ENCODE results near the gene PIGL.
"Not testable (repeated sequence)": the region's sequence is repeated elsewhere in the genome, so short reads cannot be mapped to it uniquely, and the experiment has no call there.

The PIGL gene

DNA sequence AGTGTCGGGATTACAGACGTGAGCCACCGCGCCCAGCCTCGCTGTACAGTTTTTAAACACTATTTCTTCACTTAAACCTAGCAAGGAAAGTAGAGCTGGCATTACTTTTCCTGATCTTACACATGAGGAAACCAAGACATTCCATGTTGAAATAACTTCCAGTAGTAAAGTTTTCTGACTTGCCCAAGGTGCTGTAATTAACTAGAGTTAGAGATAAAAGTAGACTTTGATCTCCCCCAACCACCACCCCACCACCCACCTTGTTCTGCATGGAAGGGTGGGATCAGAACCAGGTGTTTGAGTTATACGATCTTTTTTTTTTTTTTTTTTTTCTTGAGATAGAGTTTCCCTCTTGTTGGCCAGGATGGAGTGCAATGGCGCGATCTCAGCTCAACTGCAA lies 89.2 kb downstream of the PIGL start:
- Histone ChIP-seq H3K27me3 (ENCODE audit: insufficient read depth, low read length) (no peaks in the 10 kb centered on the region), H4K20me1 (ENCODE audit: insufficient read depth, low read length) (no peaks in the 10 kb centered on the region), H2AFZ (ENCODE audit: low read length) (no peak overlapping the region), H3K9me3 (ENCODE audit: low read length) (no peaks in the 10 kb centered on the region), H3K36me3 (ENCODE audit: insufficient read depth, low read length) (peaks cover 15% of the 10 kb centered on the region), H3K4me2 (ENCODE audit: low read length) (no peak overlapping the region), H3K9ac (ENCODE audit: low read length) (no peak overlapping the region), H3K4me1 (ENCODE audit: insufficient read depth, low read length, severe bottlenecking) (peaks cover 5% of the 10 kb centered on the region), H3K27ac (ENCODE audit: low read depth, low read length, poor library complexity, severe bottlenecking) (no peak overlapping the region), H3K9me2 (ENCODE audit: low read depth, low read length) (no peaks in the 10 kb centered on the region), H3K4me3 (ENCODE audit: low read depth, low read length, poor library complexity, severe bottlenecking) (no peak overlapping the region), H3F3A (ENCODE audit: insufficient read depth, low read length) (no peaks in the 10 kb centered on the region), H3K79me2 (ENCODE audit: insufficient read depth, low read length) (no peaks in the 10 kb centered on the region)
- TF ChIP-seq EZH2 (IDR thresholded peaks at IDR 0.05; ENCODE audit: borderline replicate concordance, low read length), result no peak
- TF ChIP-seq, protein P1, sequence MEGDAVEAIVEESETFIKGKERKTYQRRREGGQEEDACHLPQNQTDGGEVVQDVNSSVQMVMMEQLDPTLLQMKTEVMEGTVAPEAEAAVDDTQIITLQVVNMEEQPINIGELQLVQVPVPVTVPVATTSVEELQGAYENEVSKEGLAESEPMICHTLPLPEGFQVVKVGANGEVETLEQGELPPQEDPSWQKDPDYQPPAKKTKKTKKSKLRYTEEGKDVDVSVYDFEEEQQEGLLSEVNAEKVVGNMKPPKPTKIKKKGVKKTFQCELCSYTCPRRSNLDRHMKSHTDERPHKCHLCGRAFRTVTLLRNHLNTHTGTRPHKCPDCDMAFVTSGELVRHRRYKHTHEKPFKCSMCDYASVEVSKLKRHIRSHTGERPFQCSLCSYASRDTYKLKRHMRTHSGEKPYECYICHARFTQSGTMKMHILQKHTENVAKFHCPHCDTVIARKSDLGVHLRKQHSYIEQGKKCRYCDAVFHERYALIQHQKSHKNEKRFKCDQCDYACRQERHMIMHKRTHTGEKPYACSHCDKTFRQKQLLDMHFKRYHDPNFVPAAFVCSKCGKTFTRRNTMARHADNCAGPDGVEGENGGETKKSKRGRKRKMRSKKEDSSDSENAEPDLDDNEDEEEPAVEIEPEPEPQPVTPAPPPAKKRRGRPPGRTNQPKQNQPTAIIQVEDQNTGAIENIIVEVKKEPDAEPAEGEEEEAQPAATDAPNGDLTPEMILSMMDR (IDR thresholded peaks at IDR 0.05; ENCODE audit: low read length), result no peak

DNA sequence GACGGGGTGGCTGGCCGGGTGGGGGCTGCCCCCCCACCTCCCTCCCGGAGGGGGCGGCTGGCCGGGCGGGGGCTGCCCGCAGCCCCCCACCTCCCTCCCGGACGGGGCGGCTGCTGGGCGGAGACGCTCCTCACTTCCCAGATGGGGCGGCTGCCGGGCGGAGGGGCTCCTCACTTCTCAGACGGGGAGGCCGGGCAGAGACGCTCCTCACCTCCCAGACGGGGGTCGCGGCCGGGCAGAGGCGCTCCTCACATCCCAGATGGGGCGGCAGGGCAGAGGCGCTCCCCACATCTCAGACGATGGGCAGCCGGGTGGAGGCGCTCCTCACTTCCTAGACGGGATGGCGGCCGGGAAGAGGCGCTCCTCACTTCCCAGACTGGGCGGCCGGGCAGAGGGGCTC lies 95.1 kb downstream of the PIGL start:
- not testable (repeated sequence) for H3K79me2 ChIP-seq (ENCODE audit: insufficient read depth, low read length); H3K9me2 ChIP-seq (ENCODE audit: low read depth, low read length); H3K27ac ChIP-seq (ENCODE audit: low read depth, low read length, poor library complexity, severe bottlenecking); H4K20me1 ChIP-seq (ENCODE audit: insufficient read depth, low read length); H3K27me3 ChIP-seq (ENCODE audit: insufficient read depth, low read length); H3K9me3 ChIP-seq (ENCODE audit: low read length); H3F3A ChIP-seq (ENCODE audit: insufficient read depth, low read length); H2AFZ ChIP-seq (ENCODE audit: low read length); H3K36me3 ChIP-seq (ENCODE audit: insufficient read depth, low read length); H3K9ac ChIP-seq (ENCODE audit: low read length); H3K4me3 ChIP-seq (ENCODE audit: low read depth, low read length, poor library complexity, severe bottlenecking); H3K4me1 ChIP-seq (ENCODE audit: insufficient read depth, low read length, severe bottlenecking); H3K4me2 ChIP-seq (ENCODE audit: low read length)

DNA sequence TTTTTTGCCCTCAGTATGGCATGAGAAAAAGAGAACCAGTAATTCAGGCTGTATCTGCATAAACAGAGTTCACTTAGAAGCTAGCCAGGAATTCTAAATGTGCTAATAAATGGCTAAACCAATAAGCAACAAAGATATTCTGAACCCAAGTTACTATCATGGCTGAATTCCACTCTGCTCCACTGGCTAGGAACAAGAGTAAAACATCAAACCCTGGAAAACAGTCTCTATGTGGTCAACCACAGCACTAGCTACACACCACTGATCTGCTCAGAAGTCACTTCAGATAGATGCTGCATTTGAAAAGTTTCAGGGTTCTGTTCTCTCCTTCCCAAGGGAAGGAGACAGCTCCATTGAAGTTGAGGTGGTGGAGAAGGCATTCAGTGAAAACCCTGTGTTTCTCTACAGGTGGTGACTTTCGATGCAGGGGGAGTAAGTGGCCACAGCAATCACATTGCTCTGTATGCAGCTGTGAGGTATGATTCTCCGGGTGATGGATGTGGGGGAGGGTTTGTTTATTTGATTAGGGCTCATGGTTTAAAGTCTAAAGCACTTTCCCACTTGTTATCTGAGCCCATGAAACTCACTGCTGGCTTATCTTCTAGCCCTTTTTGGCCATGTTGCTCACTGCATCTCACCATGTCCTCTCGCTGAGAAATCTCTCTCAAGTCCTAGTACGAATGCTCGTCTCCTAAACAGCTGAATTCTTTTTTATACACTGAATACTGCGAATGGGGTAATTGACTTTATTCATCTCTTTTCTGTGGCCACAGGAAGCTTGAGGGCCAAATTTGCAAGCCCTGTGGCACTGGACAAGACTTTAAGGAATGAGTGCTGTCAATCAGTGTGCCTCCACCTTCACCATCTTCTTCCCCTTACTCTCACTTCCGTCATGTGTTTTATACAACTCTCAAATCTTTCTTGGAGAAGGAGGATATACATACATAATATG lies 96.4 kb downstream of the PIGL start:
- no peaks in the 10 kb centered on the region for H3F3A ChIP-seq (ENCODE audit: insufficient read depth, low read length)
- H3K4me2 ChIP-seq (ENCODE audit: low read length), result no peak overlapping the region
- TF ChIP-seq EZH2 (IDR thresholded peaks at IDR 0.05; ENCODE audit: borderline replicate concordance, low read length), result no peak
- TF ChIP-seq, protein P1 (IDR thresholded peaks at IDR 0.05; ENCODE audit: low read length), result no peak
- H3K9me3 ChIP-seq (ENCODE audit: low read length), result no peaks in the 10 kb centered on the region
- H3K79me2 ChIP-seq (ENCODE audit: insufficient read depth, low read length), result no peaks in the 10 kb centered on the region
- no peaks in the 10 kb centered on the region for H3K4me1 ChIP-seq (ENCODE audit: insufficient read depth, low read length, severe bottlenecking)
- no peak overlapping the region for H3K9ac ChIP-seq (ENCODE audit: low read length)
- H3K4me3 ChIP-seq (ENCODE audit: low read depth, low read length, poor library complexity, severe bottlenecking), result no peak overlapping the region
- no peaks in the 10 kb centered on the region; the same call in 1 of the 2 replicates for H3K36me3 ChIP-seq (ENCODE audit: insufficient read depth, low read length)
- H4K20me1 ChIP-seq (ENCODE audit: insufficient read depth, low read length), result no peaks in the 10 kb centered on the region
- no peak overlapping the region for H3K27ac ChIP-seq (ENCODE audit: low read depth, low read length, poor library complexity, severe bottlenecking)
- no peaks in the 10 kb centered on the region for H3K9me2 ChIP-seq (ENCODE audit: low read depth, low read length)
- H2AFZ ChIP-seq (ENCODE audit: low read length), result no peak overlapping the region
- H3K27me3 ChIP-seq (ENCODE audit: insufficient read depth, low read length), result no peaks in the 10 kb centered on the region

DNA sequence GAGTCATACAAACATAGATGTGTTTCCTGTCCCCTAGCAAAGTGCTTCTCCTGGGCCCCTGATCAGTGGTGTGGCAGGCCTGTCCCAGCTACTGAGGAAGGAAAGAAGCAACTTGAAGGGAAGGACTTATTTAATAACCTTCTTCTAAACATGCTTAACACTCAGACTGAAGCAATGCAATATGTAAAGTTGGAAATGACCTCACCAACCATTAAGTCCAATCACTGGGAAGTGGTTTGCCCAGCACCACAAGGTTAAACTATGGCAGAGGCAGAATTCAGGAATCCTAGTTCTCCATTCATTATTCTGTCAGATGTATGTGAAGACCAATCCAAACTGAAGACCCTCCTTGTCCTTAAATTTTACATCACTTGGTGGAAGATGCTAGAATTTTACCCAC lies 97.2 kb downstream of the PIGL start:
- Histone ChIP-seq H2AFZ (ENCODE audit: low read length) (no peak overlapping the region), H3K4me2 (ENCODE audit: low read length) (no peak overlapping the region), H3K9ac (ENCODE audit: low read length) (no peak overlapping the region), H3K79me2 (ENCODE audit: insufficient read depth, low read length) (no peaks in the 10 kb centered on the region), H3K9me3 (ENCODE audit: low read length) (no peaks in the 10 kb centered on the region), H3K9me2 (ENCODE audit: low read depth, low read length) (no peaks in the 10 kb centered on the region), H3K4me1 (ENCODE audit: insufficient read depth, low read length, severe bottlenecking) (no peaks in the 10 kb centered on the region), H4K20me1 (ENCODE audit: insufficient read depth, low read length) (no peaks in the 10 kb centered on the region), H3K27me3 (ENCODE audit: insufficient read depth, low read length) (no peaks in the 10 kb centered on the region), H3K4me3 (ENCODE audit: low read depth, low read length, poor library complexity, severe bottlenecking) (no peak overlapping the region), H3K27ac (ENCODE audit: low read depth, low read length, poor library complexity, severe bottlenecking) (no peak overlapping the region), H3F3A (ENCODE audit: insufficient read depth, low read length) (no peaks in the 10 kb centered on the region), H3K36me3 (ENCODE audit: insufficient read depth, low read length) (no peaks in the 10 kb centered on the region; the same call in 1 of the 2 replicates)
- no peak for TF ChIP-seq EZH2 (IDR thresholded peaks at IDR 0.05; ENCODE audit: borderline replicate concordance, low read length)
- TF ChIP-seq, protein P1 (IDR thresholded peaks at IDR 0.05; ENCODE audit: low read length), result no peak
